B cell (primary cell): ENCODE data around the gene ARHGAP25.

Source experiments
- EZH2 ChIP-seq: IDR thresholded peaks from 2 replicates; pipeline ENCODE4 v1.6.1; 2012; ENCODE audit warnings: borderline replicate concordance, low read depth, mild to moderate bottlenecking, moderate library complexity, low read length; ENCODE audit not compliant: insufficient read depth, poor library complexity, severe bottlenecking
- TF ChIP-seq, protein P1 (sequence below): fragments of 200-600 bp; IDR thresholded peaks from one replicate; pipeline ENCODE4 v1.8.0; 2022; ENCODE audit warnings: antibody characterized with exemption, mild to moderate bottlenecking

DNA sequence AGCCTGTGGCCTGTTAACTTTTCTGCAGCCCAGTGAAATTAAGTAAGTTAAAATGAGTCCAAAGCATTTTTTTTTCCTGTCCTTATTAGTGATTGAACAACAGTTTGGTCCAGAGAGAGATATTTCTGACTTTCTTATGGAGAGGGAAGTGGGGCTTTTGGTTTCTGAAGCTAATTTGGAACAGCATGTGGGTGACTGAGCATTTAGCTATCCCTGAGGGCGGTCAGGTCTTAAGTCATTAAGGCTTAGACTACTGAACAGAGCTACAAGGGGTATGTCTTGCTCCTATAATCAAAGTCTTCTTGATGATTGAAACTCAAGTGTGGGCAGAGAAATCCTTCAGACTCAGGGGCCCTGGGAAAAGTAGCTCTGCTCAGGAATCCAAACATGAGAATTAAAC lies 14.0 kb downstream of the ARHGAP25 start:
- TF ChIP-seq, protein P1, sequence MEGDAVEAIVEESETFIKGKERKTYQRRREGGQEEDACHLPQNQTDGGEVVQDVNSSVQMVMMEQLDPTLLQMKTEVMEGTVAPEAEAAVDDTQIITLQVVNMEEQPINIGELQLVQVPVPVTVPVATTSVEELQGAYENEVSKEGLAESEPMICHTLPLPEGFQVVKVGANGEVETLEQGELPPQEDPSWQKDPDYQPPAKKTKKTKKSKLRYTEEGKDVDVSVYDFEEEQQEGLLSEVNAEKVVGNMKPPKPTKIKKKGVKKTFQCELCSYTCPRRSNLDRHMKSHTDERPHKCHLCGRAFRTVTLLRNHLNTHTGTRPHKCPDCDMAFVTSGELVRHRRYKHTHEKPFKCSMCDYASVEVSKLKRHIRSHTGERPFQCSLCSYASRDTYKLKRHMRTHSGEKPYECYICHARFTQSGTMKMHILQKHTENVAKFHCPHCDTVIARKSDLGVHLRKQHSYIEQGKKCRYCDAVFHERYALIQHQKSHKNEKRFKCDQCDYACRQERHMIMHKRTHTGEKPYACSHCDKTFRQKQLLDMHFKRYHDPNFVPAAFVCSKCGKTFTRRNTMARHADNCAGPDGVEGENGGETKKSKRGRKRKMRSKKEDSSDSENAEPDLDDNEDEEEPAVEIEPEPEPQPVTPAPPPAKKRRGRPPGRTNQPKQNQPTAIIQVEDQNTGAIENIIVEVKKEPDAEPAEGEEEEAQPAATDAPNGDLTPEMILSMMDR: no peak
- TF ChIP-seq EZH2: no peak
